K562 (cell line): ENCODE results near the gene CATSPER1.

ENCODE experiments used
- CHD4 ChIP-seq: fragments of 200-600 bp; sonication (generic); IDR thresholded peaks from 3 replicates; pipeline ENCODE4 v1.6.1; 2012; ENCODE audit warnings: low read depth, mild to moderate bottlenecking, mixed read lengths, low read length, inconsistent platforms; ENCODE audit not compliant: insufficient read depth, insufficient replicate concordance, poor library complexity, severe bottlenecking
- CTCF ChIP-seq, 3 experiments: IDR thresholded peaks in 2 of 3; conservative IDR thresholded peaks in 1 of 3; 2 replicates each; pipeline ENCODE4 v1.5.1; 2011 to 2012; ENCODE audit warnings: low read length in 3 of 3, mild to moderate bottlenecking in 3 of 3, control low read depth in 2 of 3, improper control_type of control experiment in 1 of 3, inconsistent platforms in 1 of 3, low read depth in 1 of 3, mixed read lengths in 1 of 3, moderate library complexity in 1 of 3; ENCODE audit not compliant: insufficient read depth in 2 of 3
- MAX ChIP-seq: sonication (generic); formaldehyde crosslinking; IDR thresholded peaks from 2 replicates; pipeline ENCODE4 v1.9.0; 2022; ENCODE audit warnings: mild to moderate bottlenecking, missing genetic modification reagents
- TEAD1 ChIP-seq, 2 experiments: fragments of 450-650 bp in 1 of 2; sonication (generic) in 1 of 2; formaldehyde crosslinking; IDR thresholded peaks; 2 replicates each; pipeline versions ENCODE4 v1.4.0 to v1.8.0; 2020 to 2022; ENCODE audit warnings: mild to moderate bottlenecking in 2 of 2, missing genetic modification reagents in 1 of 2
- ZNF324 ChIP-seq: fragments of 250-450 bp; sonication (Bioruptor Pico); IDR thresholded peaks from 2 replicates; pipeline ENCODE4 v1.4.0; 2020; ENCODE audit warnings: mild to moderate bottlenecking

GRCh38 chr11:65987336-65987735 is 38.9 kb downstream of the CATSPER1 start:
- TF ChIP-seq CHD4 (no peak), CTCF (IDR thresholded peaks at IDR 0.05 in 2 of 3, conservative IDR thresholded peaks at IDR 0.05 in 1 of 3; ENCODE audit: insufficient read depth in 2 of 3, low read depth in 1 of 3, low read length in 3 of 3) (no peak), MAX (CRISPR knock-in tag) (no peak), TEAD1 (CRISPR knock-in tag; IDR thresholded peaks at IDR 0.05) (no peak), ZNF324 (CRISPR knock-in tag) (no peak)
